GM10266 (cell line): ENCODE results near the gene CIB4.

Experiments
- DNase-seq: peaks from one replicate; pipeline ENCODE4 v3.0.0; 2012; ENCODE audit errors: extremely low spot score
- TF ChIP-seq, protein P1 (sequence below): IDR thresholded peaks from 2 replicates; pipeline ENCODE4 v1.5.1; 2012; ENCODE audit warnings: mild to moderate bottlenecking, low read depth; ENCODE audit not compliant: control insufficient read depth, insufficient read depth; ENCODE audit errors: missing control alignments

CIB4 gene

DNA sequence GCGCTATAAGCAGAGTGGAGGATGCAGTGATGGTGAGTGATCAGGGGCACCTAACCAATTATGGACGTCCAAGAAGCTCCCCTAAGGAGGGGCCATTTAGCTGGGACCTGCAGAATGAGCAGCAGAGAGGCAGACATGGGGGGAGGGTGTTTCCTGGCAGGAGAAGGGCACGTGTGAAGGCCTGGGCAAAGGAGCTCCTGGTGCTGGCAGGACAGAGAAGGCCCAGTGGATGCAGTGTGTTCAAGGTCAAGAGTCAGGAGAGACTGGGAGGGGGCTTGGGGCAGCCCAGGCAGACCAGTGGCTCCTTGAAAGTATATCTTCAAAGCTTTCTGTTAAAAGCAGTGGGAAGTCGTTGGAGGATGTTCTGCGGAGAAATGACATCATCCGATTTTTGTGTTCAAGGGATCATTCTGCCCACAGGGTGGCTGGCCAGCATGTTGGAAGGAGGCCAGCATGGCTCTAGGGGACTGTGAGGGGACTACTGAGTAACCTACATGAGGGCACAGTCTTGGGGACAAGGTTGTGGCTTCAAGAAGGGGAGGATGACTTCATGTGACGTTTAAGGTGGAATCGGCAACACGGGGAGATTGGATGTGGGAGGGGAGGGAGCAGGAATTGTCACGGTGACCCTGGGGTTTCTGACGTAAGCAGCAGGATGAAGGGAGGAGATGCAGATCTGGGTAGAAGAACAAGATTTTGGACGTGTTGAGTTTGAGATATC is 9.0 kb upstream of the CIB4 start:
- DNase-seq: no peak
- TF ChIP-seq, protein P1, sequence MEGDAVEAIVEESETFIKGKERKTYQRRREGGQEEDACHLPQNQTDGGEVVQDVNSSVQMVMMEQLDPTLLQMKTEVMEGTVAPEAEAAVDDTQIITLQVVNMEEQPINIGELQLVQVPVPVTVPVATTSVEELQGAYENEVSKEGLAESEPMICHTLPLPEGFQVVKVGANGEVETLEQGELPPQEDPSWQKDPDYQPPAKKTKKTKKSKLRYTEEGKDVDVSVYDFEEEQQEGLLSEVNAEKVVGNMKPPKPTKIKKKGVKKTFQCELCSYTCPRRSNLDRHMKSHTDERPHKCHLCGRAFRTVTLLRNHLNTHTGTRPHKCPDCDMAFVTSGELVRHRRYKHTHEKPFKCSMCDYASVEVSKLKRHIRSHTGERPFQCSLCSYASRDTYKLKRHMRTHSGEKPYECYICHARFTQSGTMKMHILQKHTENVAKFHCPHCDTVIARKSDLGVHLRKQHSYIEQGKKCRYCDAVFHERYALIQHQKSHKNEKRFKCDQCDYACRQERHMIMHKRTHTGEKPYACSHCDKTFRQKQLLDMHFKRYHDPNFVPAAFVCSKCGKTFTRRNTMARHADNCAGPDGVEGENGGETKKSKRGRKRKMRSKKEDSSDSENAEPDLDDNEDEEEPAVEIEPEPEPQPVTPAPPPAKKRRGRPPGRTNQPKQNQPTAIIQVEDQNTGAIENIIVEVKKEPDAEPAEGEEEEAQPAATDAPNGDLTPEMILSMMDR: no peak

DNA sequence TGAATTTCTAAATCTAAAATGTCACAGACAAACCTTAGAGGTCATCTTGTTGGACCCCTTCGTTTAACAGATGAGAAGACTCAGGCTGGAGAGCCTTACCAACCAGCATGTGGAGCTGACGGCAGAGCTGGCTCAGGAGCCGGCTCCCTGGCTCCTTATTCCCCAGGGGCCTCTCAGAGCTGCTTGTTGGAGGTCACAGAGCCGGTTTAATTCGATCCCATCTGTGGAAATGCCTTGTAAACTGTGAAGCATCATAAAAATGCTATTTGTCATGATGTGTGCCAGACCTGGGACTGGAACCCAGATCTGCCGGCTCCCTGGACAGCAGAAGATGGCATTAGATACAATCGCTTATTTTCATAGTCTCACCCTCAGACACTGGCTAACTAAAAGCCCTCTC is 8.2 kb upstream of the CIB4 start:
- TF ChIP-seq, protein P1: no peak
- DNase-seq: no peak

DNA sequence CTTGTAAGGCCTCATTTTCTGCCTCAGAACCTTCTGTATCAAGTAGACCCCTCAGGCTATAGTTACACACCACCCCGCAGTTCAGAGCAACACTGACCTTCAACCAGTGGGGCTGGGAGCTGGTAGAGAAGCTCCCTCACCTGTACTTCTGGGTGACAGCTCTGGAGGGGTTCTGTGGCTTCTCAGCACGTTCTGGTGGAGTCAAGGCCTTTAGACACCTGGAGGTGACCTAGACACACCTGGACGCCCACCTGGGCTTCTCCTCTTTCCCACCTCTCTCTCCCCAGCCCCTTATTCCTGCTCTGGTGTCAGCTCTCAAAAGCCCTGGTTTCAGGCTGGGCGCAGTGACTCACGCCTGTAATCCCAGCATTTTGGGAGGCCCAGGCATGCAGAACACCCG is 7.3 kb upstream of the CIB4 start:
- no peak for DNase-seq
- TF ChIP-seq, protein P1: no peak

DNA sequence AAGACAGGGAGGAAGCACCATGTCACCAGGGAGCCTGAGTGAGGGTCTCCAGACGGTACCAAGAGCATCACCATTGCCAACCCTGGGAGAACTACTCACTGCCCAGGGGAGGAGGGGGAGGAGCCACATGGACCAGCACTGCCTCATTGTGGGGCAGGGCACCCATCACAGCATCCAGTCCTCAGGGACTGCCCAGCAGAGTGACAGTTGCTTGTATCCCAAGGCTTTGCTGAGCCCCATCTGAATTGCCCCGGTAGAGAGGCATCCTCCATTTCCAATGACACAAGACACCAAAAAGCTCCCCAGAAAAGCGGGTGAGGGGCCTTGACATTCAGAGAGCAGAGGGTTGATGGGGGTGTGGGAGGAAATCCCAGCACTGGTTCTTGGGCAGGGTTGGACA is 6.8 kb upstream of the CIB4 start:
- no peak for DNase-seq
- TF ChIP-seq, protein P1: no peak

DNA sequence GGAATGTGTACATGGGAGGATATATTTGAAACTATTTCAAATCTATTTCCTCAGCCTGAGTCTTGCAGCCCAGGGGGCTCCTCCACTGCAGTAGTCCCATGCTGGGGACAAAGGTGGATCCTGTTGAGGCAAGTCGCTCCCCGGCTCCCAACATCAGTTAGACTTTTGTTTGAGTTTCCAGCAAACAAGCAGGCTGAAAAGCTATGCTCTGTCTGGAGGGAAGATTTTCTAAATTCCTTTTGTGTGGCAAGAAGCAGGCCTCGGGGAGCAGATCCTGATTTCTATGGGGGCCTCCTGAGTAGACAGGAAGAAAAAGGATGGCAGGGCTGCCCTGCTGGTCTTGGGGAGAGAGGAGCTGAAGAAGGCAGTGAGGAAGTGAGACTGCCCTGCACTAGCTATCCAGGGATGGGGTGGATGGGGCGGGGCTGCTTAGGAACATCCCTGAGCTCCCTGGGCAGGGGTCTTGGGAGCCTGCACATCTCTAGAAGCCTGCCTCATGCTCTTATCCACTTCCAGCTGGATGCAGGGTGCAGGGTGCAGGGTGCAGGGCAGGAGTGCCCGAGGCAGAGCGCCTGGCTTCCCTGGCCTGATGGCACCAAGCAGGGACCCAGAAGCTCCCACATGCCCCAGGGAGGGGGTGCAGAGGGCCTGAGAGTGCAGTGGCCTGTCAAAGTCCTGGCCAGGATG is 6.0 kb upstream of the CIB4 start:
- TF ChIP-seq, protein P1: no peak
- no peak for DNase-seq

DNA sequence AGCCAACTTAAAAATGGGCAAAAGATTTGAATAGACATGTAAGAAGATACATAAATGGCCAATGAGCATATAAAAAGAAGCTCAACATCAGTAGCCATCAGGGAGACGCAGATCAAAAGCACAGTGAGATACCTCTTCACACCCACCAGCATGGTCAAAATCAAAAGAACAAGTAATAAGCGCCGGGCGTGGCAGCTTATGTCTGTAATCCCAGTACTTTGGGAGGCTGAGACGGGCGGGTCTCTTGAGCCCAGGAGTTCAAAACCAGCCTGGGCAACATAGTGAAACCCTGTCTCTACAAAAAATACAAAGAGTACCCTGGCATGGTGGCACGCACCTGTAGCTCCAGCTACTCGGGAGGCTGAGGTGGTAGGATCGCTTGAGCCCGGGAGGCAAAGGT is 4.6 kb upstream of the CIB4 start:
- DNase-seq: no peak
- TF ChIP-seq, protein P1: no peak

DNA sequence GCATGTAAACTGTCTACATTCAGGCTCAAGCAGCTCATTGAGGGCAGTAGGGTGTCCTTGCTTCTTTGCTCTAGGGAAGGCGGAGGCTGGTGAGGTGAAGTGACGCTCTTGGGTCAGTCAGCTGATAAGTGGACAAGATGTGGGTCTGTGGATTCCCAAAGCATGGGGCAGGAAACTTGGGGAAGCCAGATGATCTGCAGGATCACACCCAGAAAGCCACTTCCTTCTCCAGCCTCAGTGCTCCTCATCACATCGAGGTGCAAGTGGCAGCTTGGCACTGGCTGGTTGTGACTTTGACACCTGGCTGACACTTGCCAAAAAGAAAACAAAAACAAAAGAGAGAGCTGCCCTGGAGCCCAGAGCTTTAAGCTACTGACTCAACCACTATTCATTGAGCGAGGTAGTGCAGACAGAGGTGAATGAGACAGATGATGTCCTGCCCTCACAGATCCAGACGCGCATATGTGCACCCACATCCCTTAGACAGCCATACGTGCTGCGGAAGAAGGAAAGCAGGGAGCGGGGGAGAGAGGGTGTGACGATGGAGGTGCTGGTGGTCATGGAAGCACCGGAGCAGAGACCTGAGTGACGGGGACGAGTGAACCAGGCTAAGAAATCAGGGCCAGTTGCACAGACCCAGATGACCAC is 3.1 kb upstream of the CIB4 start:
- TF ChIP-seq, protein P1: no peak
- DNase-seq: no peak
